Common myeloid progenitor, CD34-positive (primary cell): Measurements from ENCODE around the gene DIP2A.
"Not testable (repeated sequence)": the region's sequence is repeated elsewhere in the genome, so short reads cannot be mapped to it uniquely, and the experiment has no call there.

Source experiments
- CTCF ChIA-PET: fragments of 350-600 bp; sonication (Branson Sonifier 250); formaldehyde crosslinking; loops from one replicate; lab custom pipeline; 2021; ENCODE audit warnings: antibody characterized with exemption; lab: Charles Lee
- POLR2A ChIA-PET: fragments of 350-600 bp; sonication (Branson Sonifier 250); formaldehyde crosslinking; loops from one replicate; lab custom pipeline; 2021; ENCODE audit warnings: antibody characterized with exemption; lab: Charles Lee
- DNase-seq, 3 donors: peaks; one replicate each; pipeline versions ENCODE4 v3.0.0 to v3.0.0-alpha.2; 2013
- H3K27ac ChIP-seq, 2 experiments: 1 replicate in 1 of 2; 2 replicates in 1 of 2; pipeline ENCODE4 v1.7.0; 2013; ENCODE audit warnings: inconsistent platforms in 2 of 2, low read length in 2 of 2, mild to moderate bottlenecking in 2 of 2, low read depth in 1 of 2, moderate library complexity in 1 of 2; ENCODE audit not compliant: severe bottlenecking in 2 of 2, insufficient read depth in 1 of 2, poor library complexity in 1 of 2
- H3K27me3 ChIP-seq, 5 experiments: replicated peaks in 2 of 5; 1 replicate in 3 of 5; 2 replicates in 2 of 5; pipeline versions ENCODE4 v1.6.1 to v1.7.0; 2013; ENCODE audit warnings: low read length in 4 of 5, mild to moderate bottlenecking in 2 of 5, moderate library complexity in 2 of 5, inconsistent platforms in 1 of 5; ENCODE audit not compliant: insufficient read depth in 5 of 5, control insufficient read depth in 4 of 5
- H3K36me3 ChIP-seq, 4 experiments: 1 replicate in 2 of 4; 2 replicates in 2 of 4; pipeline versions ENCODE4 v1.6.1 to v1.7.0; 2013; ENCODE audit warnings: low read length in 3 of 4, control low read depth in 1 of 4, mild to moderate bottlenecking in 1 of 4; ENCODE audit not compliant: control insufficient read depth in 4 of 4, insufficient read depth in 4 of 4
- H3K4me1 ChIP-seq, 4 experiments: 1 replicate in 3 of 4; 2 replicates in 1 of 4; pipeline versions ENCODE4 v1.6.1 to v1.7.1; 2013; ENCODE audit warnings: low read length in 3 of 4, mild to moderate bottlenecking in 3 of 4, control low read depth in 1 of 4, inconsistent platforms in 1 of 4, moderate library complexity in 1 of 4; ENCODE audit not compliant: control insufficient read depth in 4 of 4, insufficient read depth in 4 of 4; ENCODE audit errors: control extremely low read depth in 1 of 4
- H3K4me3 ChIP-seq, 7 experiments: 1 replicate in 4 of 7; 2 replicates in 3 of 7; pipeline versions ENCODE4 v1.5.1 to v1.7.0; 2013; ENCODE audit warnings: mild to moderate bottlenecking in 7 of 7, low read length in 6 of 7, moderate library complexity in 6 of 7, inconsistent platforms in 2 of 7, low read depth in 2 of 7, control low read depth in 1 of 7; ENCODE audit not compliant: insufficient read depth in 4 of 7, control insufficient read depth in 1 of 7; ENCODE audit errors: extremely low read depth in 1 of 7
- H3K9me3 ChIP-seq, 5 experiments: 1 replicate in 4 of 5; 2 replicates in 1 of 5; pipeline versions ENCODE4 v1.6.1 to v1.7.1; 2013; ENCODE audit warnings: low read length in 4 of 5, mild to moderate bottlenecking in 2 of 5, inconsistent platforms in 1 of 5, low read depth in 1 of 5, moderate library complexity in 1 of 5; ENCODE audit not compliant: control insufficient read depth in 4 of 5, insufficient read depth in 2 of 5; ENCODE audit errors: control extremely low read depth in 1 of 5
- WGBS: methylation state at CpG from one replicate; pipeline ENCODE4 v1.1.5; 2013; ENCODE audit not compliant: insufficient coverage; 5-methylcytosine and 5-hydroxymethylcytosine counted together

The DIP2A gene

DNA sequence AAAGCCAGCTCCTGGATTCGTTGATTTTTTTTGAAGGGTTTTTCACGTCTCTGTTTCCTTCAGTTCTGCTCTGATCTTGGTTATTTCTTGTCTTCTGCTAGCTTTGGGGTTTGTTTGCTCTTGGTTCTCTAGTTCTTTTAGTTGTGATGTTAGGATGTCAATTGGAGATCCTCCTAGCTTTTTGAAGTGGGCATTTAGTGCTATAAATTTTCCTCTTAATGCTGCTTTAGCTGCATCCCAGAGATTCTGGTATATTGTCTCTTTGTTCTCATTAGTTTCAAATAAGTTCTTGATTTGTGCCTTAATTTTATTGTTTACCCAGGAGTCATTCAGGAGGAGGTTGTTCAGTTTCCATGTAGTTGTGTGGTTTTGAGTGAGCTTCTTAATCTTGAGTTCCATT, 120.7 kb downstream of the DIP2A start:
- H3K4me1 ChIP-seq, POLR2A ChIA-PET, DNase-seq, H3K27ac ChIP-seq, H3K4me3 ChIP-seq, H3K27me3 ChIP-seq: not testable (repeated sequence)
- no CpG with 5 or more reads among the region's 2 CpGs for WGBS
- Histone ChIP-seq H3K36me3 (peaks cover 0 to 17% (median 3%) of the 10 kb centered on the region in 4 experiments), H3K9me3 (peaks cover 3 to 49% (median 9%) of the 10 kb centered on the region in 5 experiments)
- CTCF ChIA-PET = interaction anchor here (1.6 to 1.8 kb wide), 2 partner anchors 12 to 13 kb away, joined by 3 to 5 read pairs; no protein-coding TSS in a partner anchor

DNA sequence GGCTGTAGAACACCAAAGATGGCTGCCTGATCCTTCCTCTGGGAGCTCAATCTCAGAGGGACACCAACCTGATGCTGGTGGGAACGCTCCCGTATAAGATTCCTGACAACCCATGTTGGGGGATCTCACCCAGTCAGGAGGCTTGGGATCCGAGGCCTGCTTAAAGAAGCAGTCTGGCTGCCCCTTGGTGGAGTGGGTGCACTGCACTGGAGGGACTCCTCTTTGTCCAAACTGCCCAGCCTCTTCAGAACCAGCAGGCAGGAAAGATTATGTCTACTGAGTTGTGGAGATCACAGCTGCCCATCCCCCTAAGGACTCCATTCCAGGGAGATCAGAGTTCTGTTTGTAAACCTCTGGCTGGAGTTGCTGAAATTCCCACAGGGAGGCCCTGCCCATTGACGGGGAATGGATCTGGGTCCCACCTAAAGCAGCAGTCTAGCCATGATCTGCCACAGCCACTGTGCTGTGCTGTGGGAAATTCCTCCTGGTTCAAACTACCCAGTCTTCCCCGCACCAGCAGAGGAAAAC, 123.2 kb downstream of the DIP2A start:
- H3K4me1 ChIP-seq = no peaks in the 10 kb centered on the region
- H3K4me3 ChIP-seq = no peak overlapping the region
- peaks cover 4 to 61% (median 12%) of the 10 kb centered on the region in 5 experiments for H3K9me3 ChIP-seq
- H3K27me3 ChIP-seq = no peaks in the 10 kb centered on the region
- CTCF ChIA-PET = interaction anchor here (1.2 kb wide), 1 partner anchor 10 kb away, joined by 3 read pairs; no protein-coding TSS in a partner anchor
- H3K27ac ChIP-seq = no peak overlapping the region
- peaks cover 0 to 17% (median 3%) of the 10 kb centered on the region in 4 experiments for H3K36me3 ChIP-seq
- POLR2A ChIA-PET = no interaction called here
- WGBS = 99% methylated on average over 5 of the region's 5 CpGs
- DNase-seq = no peak

DNA sequence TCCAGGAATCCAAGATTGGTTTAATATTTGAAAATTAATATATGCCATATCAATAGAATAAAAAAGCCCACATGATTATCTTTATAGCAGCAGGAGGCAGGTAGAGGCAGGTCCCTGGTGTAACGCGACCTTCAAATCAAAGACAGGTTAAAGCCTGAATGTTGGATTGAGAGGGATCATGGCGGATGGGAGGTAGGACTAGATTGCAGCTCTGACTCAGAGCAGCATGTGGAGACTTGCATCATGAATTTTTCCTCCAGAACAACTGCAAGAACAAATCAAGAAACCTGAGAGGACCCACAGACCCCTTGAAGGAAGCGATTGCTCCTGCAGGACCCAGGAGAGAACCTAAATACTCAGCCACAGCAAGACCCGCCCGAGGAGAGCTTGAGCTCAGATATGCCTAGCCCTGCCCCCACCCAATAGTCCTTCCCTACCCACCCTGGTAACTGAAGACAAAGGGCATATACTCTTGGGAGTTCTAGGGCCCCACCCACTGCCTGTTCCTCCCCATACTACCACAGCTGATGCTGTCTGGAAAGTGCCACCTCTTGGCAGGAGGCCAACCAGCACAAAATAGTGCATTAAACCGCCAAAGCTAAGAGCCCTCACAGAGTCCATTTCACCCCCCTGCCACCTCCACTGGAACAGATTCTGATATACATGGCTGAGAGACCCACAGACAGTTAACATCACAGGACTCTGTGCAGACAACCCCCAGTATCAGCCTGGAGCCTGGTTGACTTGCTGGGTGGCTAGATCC, 126.7 kb downstream of the DIP2A start:
- Histone ChIP-seq H3K4me3 (no peak overlapping the region), H3K9me3 (peaks cover 4 to 42% (median 11%) of the 10 kb centered on the region in 5 experiments), H3K4me1 (no peaks in the 10 kb centered on the region), H3K27me3 (no peaks in the 10 kb centered on the region), H3K27ac (no peak overlapping the region), H3K36me3 (peaks cover 0 to 17% (median 3%) of the 10 kb centered on the region in 4 experiments)
- no peak for DNase-seq
- ChIA-PET CTCF (no interaction called here), POLR2A (no interaction called here)
- 85% methylated on average over 7 of the region's 7 CpGs for whole genome bisulfite sequencing

DNA sequence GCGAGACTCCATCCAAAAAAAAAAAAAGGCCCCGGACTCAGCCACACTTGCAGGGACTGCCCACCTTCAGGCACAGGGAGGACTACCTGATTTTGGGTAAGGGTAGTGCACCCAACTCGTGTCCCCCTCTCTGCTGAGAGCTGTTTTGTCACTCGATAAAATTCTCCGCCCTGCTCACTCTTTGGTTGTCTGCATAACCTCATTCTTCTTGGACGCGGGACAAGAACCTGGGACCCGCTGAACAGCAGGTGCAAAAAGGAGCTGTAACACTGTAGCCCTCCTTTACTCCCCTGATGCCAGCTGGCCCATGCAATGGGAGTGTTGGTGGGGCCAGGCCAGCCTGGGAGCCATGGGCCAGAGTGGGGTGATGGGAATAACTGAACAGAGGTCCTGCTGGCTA, 135.6 kb downstream of the DIP2A start:
- POLR2A ChIA-PET = no interaction called here
- peak in 2 of 3 donors; percentile 25 to 32 for DNase-seq
- peaks cover 0 to 16% (median 10%) of the 10 kb centered on the region in 5 experiments for H3K9me3 ChIP-seq
- H3K27me3 ChIP-seq = no peaks in the 10 kb centered on the region
- H3K27ac ChIP-seq = no peak overlapping the region
- H3K4me3 ChIP-seq = no peak overlapping the region
- no peaks in the 10 kb centered on the region for H3K36me3 ChIP-seq
- CTCF ChIA-PET = no interaction called here
- H3K4me1 ChIP-seq = peaks cover 0 to 8% (median 3%) of the 10 kb centered on the region in 4 experiments
- WGBS = 95% methylated on average over 3 of the region's 8 CpGs

DNA sequence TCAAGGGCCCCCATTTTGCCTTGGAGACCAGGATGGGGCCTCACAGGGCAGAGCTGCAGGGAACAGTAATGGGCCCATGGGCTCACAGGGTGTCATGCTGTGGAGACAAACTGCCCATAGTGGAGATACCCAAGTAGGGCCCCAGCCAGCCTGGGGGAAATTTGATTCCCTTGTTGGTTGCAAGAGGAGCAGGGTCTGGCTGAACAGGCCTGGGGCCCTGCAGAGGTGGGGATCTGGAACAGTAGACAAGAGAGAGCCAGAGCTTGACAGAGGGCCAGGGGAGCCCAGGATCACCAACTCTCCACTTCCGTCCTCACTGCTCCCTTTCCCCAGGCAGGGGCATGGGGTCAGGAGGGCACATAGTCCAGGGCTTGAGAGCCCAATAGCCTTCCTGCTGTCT, 137.5 kb downstream of the DIP2A start:
- no CpG with 5 or more reads among the region's 1 CpG for WGBS
- H3K36me3 ChIP-seq = no peaks in the 10 kb centered on the region
- DNase-seq = no peak
- no peak overlapping the region for H3K4me3 ChIP-seq
- H3K4me1 ChIP-seq = peaks cover 0 to 11% (median 4%) of the 10 kb centered on the region in 4 experiments
- no peaks in the 10 kb centered on the region for H3K27me3 ChIP-seq
- ChIA-PET CTCF (no interaction called here), POLR2A (no interaction called here)
- no peak overlapping the region for H3K27ac ChIP-seq
- H3K9me3 ChIP-seq = peaks cover 0 to 14% (median 10%) of the 10 kb centered on the region in 5 experiments

DNA sequence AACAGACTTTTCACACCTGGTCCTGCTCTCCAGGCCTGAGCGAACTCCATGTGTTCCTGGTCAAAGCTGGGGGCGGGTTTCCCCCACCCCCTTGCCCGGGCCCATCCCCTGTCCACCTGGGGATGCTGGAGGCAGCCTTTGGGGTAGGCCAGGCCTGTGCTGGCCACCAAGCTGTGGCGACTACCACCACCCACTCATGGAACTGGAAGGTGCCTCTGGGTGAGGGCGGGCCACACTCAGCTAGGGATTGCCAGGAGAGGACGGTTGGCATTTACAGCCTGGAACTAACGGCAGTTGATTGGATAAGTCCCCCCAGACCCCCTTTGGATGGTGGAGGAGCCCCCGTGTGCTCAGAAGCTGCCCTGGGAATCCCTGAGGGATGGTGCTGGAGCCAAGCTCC, 138.3 kb downstream of the DIP2A start:
- 99% methylated on average over 6 of the region's 8 CpGs for WGBS

DNA sequence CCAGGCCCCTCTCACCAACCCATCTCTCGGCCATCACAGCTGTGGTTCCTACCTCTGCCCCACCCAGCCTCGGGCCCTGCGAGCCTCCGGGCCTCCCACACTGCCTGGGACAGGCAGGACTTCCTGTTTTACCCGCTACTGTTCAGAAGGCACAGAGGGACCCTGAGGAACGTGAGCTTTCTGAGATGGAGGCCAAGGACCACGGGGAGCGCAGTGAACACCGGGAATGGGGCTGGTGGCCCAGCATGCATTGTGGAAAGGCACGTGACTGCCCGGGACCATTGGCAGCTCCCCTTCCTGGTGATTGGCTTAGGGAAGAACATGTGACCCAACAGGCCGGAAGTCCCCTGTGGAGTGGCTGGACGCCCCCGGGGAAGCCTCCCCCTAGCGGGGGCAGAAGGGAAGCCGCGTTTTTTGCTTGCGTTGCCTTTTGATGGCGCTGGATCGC, 139.2 kb downstream of the DIP2A start:
- Histone ChIP-seq H3K36me3 (no peaks in the 10 kb centered on the region), H3K4me3 (no peak overlapping the region), H3K4me1 (peaks cover 0 to 17% (median 10%) of the 10 kb centered on the region in 4 experiments), H3K27me3 (no peaks in the 10 kb centered on the region), H3K27ac (no peak overlapping the region), H3K9me3 (peaks cover 0 to 12% (median 10%) of the 10 kb centered on the region in 5 experiments)
- CTCF ChIA-PET = no interaction called here
- no peak for DNase-seq
- WGBS = 93% methylated on average over 17 of the region's 20 CpGs
- POLR2A ChIA-PET = no interaction called here

More for the DNA sequence above, 138.3 kb downstream of the DIP2A start:
- no peak overlapping the region for H3K27ac ChIP-seq
- peaks cover 0 to 17% (median 8%) of the 10 kb centered on the region in 4 experiments for H3K4me1 ChIP-seq
- ChIA-PET CTCF (no interaction called here), POLR2A (no interaction called here)
- peaks cover 0 to 14% (median 10%) of the 10 kb centered on the region in 5 experiments for H3K9me3 ChIP-seq
- no peaks in the 10 kb centered on the region for H3K27me3 ChIP-seq
- no peak for DNase-seq
- H3K4me3 ChIP-seq = no peak overlapping the region
- H3K36me3 ChIP-seq = no peaks in the 10 kb centered on the region
